NCI-H187 treated with DMSO at 0.1 percent for 48 hours (cell line): ENCODE measurements around the gene CAMTA2.

ENCODE experiments used
- DNase-seq: peaks from one replicate; lab custom pipeline; 2025; lab: John Stamatoyannopoulos, UW

CAMTA2 gene

DNA sequence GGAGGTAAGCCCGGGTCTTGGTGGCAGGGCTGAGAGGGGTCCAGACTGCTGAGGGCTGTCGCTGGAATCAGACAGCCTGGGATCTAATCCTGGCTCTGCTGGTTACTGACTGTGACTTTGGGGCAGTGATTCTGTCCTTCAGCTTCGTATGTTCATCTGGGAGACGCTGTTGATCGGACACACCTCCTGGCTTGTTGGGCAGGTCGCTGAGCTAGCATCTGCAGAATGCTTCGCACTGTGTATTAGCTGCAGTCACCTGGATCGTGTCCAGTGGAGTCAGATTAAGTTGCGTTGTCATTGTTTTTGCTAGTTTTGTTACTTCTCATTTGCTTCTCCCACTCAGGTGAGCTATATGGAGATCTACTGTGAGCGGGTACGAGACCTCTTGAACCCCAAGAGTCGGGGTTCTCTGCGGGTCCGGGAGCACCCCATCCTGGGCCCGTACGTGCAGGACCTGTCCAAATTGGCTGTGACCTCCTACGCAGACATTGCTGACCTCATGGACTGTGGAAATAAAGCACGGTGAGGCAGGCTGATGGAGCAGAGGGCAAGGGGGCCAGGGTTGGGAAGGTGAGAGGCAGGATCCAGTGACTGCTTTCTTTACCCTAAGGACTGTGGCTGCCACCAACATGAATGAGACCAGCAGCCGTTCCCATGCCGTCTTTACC lies 14.8 kb upstream of the CAMTA2 start:
- DNase-seq, result no peak

DNA sequence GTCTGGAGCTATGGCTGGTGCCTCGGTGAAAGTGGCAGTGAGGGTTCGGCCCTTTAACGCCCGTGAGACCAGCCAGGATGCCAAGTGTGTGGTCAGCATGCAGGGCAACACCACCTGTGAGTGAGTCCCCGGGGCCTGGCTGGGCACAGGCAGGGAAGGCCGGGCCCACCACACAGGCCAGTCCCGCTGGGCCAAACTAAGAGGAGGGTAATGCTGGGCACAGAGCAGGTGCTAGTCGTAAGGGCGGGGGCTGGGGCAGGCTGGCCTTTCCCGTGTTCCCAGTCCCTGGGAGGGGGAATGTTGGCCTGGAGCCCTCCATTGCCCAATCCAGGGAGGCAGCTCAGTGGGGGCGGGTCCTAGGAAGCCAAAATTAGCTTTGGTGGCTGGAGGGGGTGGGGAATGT lies 12.8 kb upstream of the CAMTA2 start:
- no peak for DNase-seq

DNA sequence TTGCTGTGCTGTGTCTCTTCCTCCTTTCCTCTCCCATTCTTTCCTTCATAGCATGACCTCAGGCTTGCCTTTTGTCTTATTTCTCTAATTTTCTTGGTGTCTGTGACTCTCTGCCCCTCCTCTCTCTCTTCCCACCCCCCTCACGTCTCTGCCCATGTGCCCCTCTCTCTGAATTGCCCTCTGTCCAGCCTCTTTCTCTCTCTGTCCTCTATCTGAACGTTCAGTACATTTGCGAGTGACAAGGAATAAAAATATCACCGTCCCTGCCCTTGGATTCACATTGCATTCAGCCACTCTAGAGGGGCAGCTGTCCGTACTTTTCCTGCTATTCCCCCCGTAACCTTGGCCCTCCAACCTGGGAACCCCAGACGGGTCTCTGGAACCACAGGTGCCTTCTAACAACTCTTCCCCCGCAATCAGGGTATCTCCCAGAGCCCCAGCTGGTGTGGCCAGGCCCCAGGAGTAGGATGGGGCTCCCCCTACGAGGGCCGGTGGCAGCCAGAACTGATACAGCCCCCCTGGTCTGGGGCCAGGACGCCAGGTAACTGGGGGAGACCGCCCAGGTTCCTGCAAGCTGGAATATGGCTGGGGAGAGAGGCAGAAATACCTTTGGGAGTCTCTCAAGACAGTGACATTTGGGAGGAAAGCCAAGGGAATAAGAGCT lies 12.1 kb upstream of the CAMTA2 start:
- no peak for DNase-seq

DNA sequence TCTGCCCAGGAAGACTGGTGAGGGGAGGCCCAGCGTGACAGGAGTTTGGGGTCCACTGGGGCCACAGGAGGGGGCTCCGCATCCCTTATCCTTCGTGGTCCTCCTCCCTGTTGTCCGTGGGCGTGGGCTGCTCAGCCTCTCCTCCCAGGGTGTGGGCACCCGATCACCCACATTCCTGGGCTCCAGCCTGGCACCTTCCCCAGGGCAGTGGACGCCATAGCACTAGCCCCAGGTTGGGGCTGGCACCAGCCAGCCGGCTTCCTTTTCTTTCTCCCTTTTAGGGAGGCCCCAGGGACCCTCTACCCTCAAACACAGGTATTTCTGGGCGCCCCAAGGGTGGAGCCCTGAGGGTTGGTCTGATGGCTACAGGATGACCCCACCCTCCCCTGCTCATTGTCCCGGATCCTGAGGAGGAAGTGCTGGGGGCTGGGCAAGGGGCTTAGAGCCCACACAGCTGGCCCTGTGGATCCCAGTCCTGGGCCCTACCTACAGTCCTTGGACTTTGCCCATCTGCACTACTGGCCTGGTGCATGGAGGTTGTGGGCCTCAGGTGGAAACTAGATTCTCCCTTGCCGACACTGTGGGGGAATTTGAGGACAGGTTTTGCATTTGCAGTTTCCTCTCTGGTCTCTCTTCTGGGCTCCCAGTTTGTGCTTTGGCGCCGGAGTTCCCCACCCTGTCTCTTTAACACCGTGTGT lies 11.4 kb upstream of the CAMTA2 start:
- no peak for DNase-seq

DNA sequence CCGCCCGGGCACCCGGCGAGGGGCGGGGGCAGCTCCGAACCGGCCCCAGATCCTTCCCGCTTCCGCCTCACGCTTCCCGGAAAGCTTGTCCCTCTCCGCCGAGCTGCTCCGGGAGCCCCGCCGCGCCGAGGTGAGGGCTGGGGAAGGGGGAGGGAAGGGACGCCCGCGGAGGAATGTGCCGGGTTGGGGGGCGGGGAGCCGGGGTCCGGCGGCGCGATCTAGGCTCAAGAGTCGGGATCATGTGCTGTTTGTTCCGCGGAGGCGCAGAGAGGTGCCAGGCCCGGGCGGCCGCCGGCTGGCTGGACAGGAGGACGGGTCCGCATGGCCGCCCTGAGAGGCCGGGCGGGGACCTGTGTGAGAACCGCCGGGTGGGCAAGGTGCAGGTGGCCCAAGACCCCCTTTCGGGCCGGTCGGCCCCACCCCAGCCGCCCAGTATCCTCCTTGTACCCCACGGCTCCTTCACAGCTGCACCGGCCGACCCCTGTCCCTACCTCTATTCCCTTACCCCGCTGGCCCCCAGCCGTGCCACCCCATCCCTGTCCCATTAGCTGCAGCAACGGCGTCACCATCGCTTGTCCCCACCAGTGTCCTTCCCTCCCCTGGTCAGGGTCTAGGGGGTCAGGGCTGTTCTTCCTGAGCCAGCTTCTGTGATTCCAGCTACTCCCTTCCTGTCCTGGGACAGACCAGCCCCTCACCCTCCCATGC lies 10.7 kb upstream of the CAMTA2 start:
- DNase-seq, result no peak

DNA sequence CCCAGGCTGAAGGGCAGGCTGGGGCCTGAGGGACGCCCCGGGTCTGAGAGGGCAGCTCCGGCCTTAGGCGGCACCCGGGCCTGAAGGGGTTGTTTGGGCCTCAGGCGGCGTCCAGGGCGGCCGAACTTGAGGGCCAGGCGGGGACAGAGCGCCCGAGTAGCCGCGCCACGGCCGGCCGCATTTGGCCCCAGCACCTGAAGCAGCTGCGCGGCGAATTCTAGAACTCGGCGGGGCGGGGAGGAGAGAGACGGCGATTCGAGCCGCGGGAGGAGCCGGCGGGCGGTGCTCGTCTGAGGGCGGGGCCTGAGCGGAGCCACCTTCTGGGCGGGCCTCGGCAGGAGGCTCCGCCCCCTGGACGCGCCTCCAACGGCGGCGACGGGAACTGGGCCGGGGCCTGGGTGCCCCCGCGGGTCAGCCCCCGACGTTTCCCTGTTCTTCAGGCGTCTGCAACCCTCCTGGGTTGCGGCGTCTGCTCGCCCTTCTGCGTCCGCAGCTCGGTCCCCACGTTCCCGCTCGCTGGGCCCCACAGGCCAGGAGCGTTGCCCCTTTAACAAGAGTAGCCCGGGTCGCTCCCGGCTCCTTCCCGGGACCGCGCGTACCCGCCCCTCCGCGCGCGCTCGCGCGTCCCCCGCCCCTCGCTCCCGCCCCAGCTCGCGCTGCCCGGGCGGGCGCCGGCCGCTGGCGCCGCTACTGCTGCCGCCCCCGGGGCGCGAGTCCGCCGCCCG lies 10.0 kb upstream of the CAMTA2 start, which contains the start of the genes INCA1 and KIF1C:
TSS of gene INCA1 (minus strand) at position 221 of the 725 bp plus-strand sequence. CDS start 3,085 bp downstream, outside the sequence.
TSS of gene KIF1C (plus strand) at position 649 of the 725 bp plus-strand sequence. CDS start 2,297 bp downstream, outside the sequence.
- DNase-seq, result no peak

DNA sequence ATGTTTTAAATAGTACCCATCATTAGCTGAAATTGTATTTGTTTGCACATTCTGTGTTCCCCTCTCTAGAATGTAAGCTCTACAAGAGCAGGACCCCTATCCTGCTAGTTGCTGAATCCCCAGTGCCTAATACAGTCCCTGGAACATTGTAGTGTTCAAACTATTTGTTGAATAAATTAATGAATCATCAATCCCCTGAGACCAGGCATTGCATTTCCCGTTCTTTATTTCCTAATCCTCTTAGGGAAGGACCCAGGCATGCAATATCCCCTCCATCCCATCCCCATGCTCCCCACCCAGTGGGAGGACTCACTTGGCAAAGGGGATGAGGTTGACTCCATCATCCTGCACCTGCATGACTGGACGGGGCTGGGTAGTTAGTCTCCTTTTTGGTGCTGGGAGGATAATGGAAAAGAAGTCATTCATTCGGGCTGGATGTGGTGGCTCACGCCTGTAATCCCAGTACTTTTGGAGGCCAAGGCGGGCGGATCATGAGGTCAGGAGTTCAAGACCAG lies 6.7 kb upstream of the CAMTA2 start:
- no peak for DNase-seq

DNA sequence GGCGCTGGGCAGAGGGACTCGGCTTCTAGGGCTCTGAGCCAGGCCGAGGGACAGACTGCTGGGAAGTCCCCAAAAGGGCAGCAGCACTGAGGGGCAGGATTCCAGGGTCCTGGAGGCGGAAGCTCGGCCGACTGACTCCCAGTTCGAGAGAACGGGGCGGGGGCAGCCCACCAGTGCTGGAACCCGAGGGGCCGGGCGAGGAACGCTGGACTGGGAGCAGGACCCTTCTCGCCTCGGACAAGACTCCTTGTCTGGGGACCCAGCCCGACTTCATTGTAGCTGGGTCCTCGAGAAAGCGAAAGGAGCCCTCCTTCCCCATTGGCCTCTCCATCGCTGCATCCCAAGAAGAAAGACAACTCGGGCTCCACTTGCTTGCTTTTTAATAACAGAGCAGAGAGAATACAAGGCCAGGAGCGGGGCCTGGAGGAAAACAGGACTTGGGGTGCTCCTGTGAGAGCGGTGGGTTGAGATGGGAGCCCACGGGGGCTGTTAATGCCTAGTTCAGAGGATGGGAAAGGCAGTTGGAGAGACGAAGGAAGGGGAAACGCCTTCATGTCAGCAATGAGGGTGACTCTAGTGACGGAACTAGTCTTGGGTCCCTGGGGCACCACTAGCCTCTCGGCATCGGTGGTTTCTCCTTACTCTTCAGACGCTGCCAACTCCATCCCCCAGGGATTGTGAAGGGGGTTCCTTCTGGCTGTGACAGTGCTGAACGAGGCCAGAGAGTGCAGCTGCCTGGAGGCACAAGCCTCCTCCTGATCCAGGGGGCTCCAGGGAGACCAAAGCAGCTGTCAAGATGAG lies 492 bp upstream of the CAMTA2 start:
- DNase-seq, result no peak

DNA sequence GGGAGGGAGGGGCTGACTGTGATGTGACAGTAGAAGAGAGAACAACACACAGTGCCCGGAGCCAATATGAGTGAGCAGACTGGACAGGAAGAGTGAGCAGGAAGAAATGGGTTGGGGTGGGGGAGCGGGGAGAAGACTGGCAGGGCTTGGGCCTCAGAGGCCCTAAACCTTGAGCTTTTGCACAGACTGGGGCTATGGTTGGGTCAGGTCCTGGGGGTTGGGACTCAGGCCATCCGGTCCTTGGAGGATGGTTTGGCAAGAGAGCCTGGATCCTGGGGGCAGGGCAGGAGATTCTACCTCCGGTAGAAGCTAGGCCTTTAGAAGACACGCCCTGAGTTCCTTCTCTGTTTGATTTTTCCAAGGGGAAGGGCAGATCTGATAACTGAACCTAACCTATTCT lies 1.1 kb downstream of the CAMTA2 start:
- DNase-seq, result no peak

DNA sequence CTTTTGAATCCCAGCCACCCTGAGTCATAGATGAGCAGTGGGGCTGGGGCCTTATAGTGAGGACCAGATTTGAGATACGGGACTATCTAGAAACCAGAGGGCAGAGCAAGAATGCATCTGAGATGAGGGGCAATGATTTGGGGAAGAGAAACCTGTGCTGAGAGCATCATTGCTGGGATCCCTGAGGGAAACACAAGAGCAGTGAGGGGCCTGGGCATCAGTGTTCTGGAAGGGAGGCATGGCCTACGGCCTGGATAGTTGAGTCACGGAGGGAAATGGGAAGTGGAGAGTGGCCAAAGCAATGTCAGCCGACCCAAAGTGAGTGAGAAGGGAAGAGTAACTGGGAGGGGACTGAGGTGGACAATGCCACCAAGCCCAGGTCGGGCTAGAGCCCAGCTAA lies 5.2 kb downstream of the CAMTA2 start:
- DNase-seq, result no peak

DNA sequence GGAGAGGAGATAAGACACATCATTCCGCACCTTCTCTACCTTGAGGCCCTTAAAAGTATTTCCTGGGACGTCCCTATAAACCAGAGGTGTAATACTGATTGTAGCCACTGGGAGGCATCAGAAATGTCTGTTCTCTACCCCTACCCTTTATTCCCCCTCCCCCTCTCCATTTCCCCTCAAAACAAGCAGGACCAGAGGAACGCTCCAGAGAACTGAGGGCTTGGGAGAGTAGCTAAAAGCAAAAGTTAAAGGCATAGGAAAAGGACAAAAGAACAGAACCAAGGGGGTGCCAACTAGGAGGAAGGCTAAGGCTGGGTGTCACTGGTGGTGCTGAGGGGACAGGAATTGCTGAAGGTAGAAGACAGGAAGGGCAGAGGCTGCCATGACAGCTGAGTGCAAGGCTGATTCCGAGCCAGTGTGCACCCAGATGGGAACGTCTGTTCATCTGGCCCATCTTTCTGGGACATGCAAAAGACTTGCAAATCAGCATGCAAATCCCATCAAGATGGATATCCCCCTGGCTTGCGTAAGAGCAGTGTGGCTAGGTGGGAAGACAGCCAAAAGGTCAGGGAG lies 6.7 kb downstream of the CAMTA2 start:
- no peak for DNase-seq

DNA sequence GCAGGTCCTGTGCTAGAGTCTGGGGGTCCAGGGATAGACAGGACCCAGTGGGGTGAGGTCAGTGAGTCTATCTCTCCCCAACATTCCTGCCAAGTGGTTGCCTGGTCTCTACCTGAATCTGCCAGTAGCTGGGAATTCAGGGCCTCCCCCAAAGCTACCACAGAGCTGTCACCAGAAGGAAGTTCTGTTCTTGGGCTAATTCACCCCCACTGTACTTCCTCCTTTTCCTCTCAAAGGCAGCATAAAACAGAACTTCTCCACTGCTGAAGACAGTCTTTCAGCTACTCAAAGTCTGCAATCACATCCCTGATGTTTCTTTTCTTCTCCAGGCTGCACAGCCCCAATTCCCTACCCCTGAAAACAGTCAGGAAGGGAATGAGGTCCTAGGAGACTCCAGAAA lies 8.7 kb downstream of the CAMTA2 start:
- DNase-seq, result no peak

DNA sequence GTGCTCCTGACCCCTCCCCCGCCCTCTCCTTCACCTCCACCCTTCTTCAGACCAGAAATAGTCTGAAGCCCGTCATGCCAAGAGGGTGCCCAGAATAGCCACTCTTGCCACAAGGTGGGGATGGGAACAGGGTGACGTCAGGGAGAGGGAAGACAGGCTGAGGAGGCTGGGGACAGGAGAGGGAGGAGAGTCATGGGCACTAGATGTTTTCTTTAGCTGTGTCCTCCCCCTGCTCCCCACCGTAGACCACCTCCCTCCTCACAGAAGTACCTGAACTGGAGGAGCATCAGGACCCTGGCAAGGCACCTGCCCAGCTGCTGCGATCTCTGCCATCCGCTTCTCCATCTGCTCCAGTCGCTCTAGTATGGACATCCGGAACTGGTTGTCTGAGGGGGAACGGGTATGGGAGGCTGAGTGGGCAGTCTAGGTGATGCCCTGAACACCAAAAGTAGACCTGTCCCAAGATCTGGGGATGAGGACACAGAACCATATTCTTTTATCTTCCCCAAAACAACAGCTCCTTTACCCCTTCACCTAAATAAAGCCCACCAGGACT lies 13.3 kb downstream of the CAMTA2 start:
- no peak for DNase-seq

DNA sequence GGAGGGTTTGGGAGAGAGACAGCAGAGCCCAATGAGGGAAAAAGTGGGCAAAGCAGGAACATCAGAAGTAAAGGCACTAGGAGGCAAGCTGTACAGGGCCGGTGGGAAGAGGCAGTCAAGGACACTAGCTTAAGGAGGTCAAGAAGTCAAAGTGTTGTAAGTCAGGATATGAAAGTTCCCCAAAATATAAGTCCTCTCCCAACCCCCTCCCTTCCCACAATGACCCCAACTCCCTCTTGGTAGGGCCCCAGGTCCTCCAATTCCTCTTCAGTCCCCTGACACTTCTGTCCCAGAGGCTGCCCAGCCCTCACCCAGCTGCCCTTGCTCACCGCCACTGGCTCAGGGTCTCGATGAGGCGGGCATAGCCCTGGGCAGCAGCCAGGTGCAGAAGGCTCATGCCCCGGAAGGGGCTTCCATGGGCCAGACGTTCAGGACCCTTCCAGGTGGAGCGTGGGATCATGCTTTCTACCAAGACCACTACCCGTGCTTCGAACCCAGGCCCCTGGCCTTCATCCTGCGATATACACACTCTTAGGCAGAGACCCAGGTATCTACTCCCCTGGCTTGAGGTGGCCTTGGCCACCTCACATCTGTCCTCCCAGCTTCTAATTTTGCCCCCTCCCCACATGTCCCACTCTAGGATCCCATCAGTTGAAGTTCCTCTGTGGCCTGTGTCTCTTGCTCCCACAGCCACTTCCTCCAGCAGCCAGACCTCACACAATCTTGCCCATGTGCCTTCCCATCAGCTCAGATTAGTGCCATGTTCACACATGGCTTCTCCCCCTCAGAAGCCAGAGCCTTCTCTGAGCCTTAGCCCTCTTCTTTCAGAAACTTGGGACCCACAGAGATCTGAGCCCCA lies 14.0 kb downstream of the CAMTA2 start:
- no peak for DNase-seq

DNA sequence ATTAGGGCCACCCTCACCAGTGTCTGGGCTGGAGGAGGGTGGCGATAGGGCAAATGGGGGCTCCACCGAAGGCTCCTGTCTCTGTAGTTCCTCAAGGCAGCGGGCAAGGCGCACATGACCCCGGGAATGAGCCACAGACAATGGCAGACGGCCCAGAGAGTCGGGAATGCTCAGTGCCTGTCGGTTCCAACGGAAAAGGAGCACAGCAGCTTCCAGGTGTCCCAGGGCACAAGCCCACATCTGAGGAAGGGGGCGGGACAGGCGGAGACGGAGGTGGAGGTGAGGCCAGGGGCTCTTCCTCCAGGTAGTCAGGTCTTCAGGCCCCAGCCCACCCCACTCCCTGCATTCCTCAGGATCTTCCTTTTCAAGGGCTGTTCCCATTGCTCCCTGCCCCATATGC lies 14.7 kb downstream of the CAMTA2 start:
- no peak for DNase-seq

DNA sequence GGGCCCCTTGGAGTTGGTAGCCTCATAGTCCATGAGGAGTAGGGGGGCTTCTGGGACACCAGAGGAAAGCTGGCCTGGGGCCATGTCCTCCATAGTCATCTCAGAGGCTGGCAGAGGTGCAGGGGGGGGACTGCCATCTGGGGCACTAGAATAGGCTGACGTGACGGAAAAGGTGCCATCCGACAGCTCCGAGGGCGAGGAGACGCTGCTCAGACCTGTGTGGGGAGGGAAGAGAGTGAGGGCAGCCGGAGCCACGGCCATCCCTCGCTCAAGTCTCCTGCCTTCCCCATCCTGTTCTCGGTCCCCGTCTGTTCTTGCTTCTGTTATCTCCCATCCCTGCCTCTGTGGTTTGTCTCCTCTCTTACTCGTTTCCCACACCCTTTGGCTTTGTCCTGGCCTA lies 15.2 kb downstream of the CAMTA2 start:
- DNase-seq, result no peak

DNA sequence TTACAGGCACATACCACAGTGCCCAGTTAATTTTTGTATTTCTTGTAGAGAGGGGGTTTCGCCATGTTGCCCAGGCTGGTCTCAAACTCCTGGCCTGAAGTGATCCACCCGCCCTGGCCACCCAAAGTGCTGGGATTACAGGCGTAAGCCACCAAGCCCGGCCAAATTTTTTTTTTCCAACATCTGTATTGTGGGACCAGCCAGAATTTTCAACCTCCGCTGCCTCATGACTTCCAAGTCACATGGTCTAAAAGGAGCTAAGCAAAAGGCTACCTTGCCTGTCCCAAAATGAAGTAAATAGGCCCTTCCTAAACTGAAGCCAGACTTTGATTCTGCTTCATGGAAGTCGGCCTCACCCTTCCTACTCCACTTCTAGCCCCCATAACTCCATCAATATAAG lies 15.6 kb downstream of the CAMTA2 start:
- DNase-seq, result no peak

DNA sequence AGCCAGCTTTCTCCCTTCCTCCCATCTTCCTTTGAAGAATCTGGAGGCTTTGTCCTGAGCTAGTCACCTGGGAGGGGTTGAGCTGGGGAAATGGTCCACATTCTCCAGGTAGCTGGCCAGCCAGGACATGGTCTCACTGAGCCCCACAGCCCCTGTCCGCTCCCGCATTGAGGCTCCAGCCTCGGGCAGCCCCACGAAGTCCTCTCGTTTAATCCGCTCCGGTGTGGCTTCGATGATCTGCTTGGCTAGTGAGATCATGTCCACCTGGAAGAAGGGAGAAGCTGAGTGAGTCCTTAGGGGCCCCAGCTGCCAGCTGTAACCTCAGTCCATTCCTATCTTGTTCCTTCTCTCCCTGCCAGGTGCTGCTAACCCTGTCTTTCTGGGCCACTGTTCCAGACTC lies 17.2 kb downstream of the CAMTA2 start:
- no peak for DNase-seq

DNA sequence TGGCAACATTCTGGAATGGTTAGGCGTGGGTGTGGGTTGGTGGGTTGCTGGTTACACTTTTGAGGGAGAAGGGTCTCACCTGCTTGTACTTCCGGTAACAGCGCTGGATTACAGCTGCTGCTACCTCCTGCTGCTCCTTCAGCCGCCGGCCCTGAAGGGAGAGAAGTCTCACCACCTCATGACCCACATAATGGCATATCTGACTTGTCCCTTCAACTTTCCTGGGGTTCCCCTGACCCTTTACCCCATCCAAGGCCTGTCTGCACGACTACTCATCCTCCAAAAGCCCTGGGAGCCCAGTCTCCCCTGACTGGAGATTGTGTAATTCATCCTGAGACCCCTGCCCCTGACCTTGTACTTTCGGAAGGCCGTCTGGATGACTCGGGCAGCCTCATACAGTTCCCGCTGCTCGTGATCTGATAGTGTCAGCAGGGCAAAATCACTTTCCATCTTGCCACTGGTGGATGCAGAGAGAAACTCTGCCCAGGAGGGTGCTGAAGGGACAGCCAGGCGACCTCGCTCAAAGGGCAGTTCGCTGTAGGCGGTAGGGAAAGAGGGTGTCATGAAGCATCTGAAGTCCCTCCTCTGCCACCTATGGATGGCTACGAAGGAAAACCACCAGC lies 17.8 kb downstream of the CAMTA2 start:
- DNase-seq, result no peak
